GM12878 (cell line): ENCODE results near the gene WDR93. TPM values are rescaled to one million over a fixed set of nuclear protein-coding genes. Genes with fewer than 3 reads are reported as not detected.

Source experiments
- ATAC-seq: fragments of 200-7000 bp; cut with Tn5 transposase; 3 replicates; pipeline ENCODE4 v1.9.1; 2020; ENCODE audit warnings: mild to moderate bottlenecking, moderate library complexity
- BruUV-seq: library from RNA; stranded (reverse); fragments of 400-500 nt; replicated peaks from 2 replicates; lab custom pipeline; 2021; lab: Mats Ljungman, UMichigan
- CTCF ChIA-PET: fragments of 300-600 bp; sonication (Branson Sonifier 250); formaldehyde crosslinking; extraction: SDS; loops from one replicate; lab custom pipeline; 2021; ENCODE audit warnings: inconsistent platforms; lab: Yijun Ruan, JAX
- POLR2A ChIA-PET: fragments of 350-600 bp; formaldehyde crosslinking; extraction: SDS; loops from one replicate; lab custom pipeline; 2021; ENCODE audit warnings: inconsistent platforms; lab: Charles Lee
- RAD21 ChIA-PET: fragments of 300-600 bp; sonication (Branson Sonifier 250); formaldehyde crosslinking; loops from one replicate; lab custom pipeline; 2023; ENCODE audit warnings: antibody characterized with exemption; ENCODE audit not compliant: unreplicated experiment; lab: Charles Lee
- SMC1A ChIA-PET: fragments of 300-600 bp; sonication (Branson Sonifier 250); formaldehyde crosslinking; loops from one replicate; lab custom pipeline; 2023; ENCODE audit not compliant: unreplicated experiment, uncharacterized antibody; lab: Charles Lee
- DNase-seq: peaks from one replicate; pipeline ENCODE4 v3.0.0-alpha.2; 2011; ENCODE audit warnings: low read depth, low spot score
- FAIRE-seq: peaks from 3 replicates; lab custom pipeline; 2011; peaks lifted over from hg19 to GRCh38; lab: Jason Lieb, UNC
- H2AFZ ChIP-seq: 2 replicates; pipeline ENCODE4 v1.6.0; 2011; ENCODE audit warnings: low read depth, low read length, control low read depth; ENCODE audit not compliant: control insufficient read depth
- H3K27ac ChIP-seq: 2 replicates; pipeline ENCODE4 v1.5.1; 2011; ENCODE audit warnings: control low read depth; ENCODE audit not compliant: control insufficient read depth, insufficient read depth
- H3K27me3 ChIP-seq, 2 experiments: replicated peaks in 1 of 2; 2 replicates each; pipeline versions ENCODE4 v1.6.0 to v1.6.1; 2011; ENCODE audit warnings: low read length in 1 of 2; ENCODE audit not compliant: control insufficient read depth in 2 of 2, insufficient read depth in 2 of 2
- H3K36me3 ChIP-seq, 2 experiments: 2 replicates each; pipeline ENCODE4 v1.5.1; 2011; ENCODE audit warnings: low read length in 1 of 2; ENCODE audit not compliant: control insufficient read depth in 2 of 2, insufficient read depth in 2 of 2
- H3K4me1 ChIP-seq: 2 replicates; pipeline ENCODE4 v1.6.1; 2011; ENCODE audit warnings: mild to moderate bottlenecking, low read length, moderate library complexity, mixed read lengths; ENCODE audit not compliant: control insufficient read depth, insufficient read depth
- H3K4me2 ChIP-seq: 2 replicates; pipeline ENCODE4 v1.6.0; 2011; ENCODE audit warnings: control low read depth; ENCODE audit not compliant: control insufficient read depth, insufficient read depth
- H3K4me3 ChIP-seq: fragments of 200-600 bp; sonication (generic); 2 replicates; pipeline ENCODE4 v1.5.1; 2016
- H3K79me2 ChIP-seq: 2 replicates; pipeline ENCODE4 v1.6.0; 2011; ENCODE audit warnings: low read length; ENCODE audit not compliant: control insufficient read depth, insufficient read depth
- H3K9ac ChIP-seq: 2 replicates; pipeline ENCODE4 v1.8.0; 2011; ENCODE audit warnings: low read length, control low read depth, mixed read lengths; ENCODE audit not compliant: control insufficient read depth, insufficient read depth
- H3K9me3 ChIP-seq: replicated peaks from 3 replicates; pipeline ENCODE4 v1.5.1; 2011; ENCODE audit warnings: mild to moderate bottlenecking, low read length; ENCODE audit not compliant: control insufficient read depth, insufficient read depth
- H4K20me1 ChIP-seq: 2 replicates; pipeline ENCODE4 v1.6.0; 2011; ENCODE audit not compliant: control insufficient read depth, insufficient read depth
- ASH2L ChIP-seq: fragments of 300-600, 200-600 bp; sonication (generic); IDR thresholded peaks from 2 replicates; pipeline ENCODE4 v1.6.1; 2017; ENCODE audit warnings: low read depth, mild to moderate bottlenecking, borderline replicate concordance
- BCL11A ChIP-seq: IDR thresholded peaks from 2 replicates; pipeline ENCODE4 v1.6.1; 2011; ENCODE audit warnings: low read depth, low read length
- CBX5 ChIP-seq: sonication (generic); IDR thresholded peaks from 2 replicates; pipeline ENCODE4 v1.6.1; 2016; ENCODE audit warnings: low read depth, moderate library complexity, mild to moderate bottlenecking, inconsistent platforms
- CEBPB ChIP-seq, 2 experiments: fragments of 150-350 bp in 1 of 2; IDR thresholded peaks; 2 replicates each; pipeline ENCODE4 v1.6.1; 2012 to 2014; ENCODE audit warnings: low read depth in 2 of 2, low read length in 2 of 2, borderline replicate concordance in 1 of 2, inconsistent platforms in 1 of 2
- CHD2 ChIP-seq: IDR thresholded peaks from 2 replicates; pipeline ENCODE4 v1.6.1; 2011; ENCODE audit warnings: low read depth, low read length, improper control_type of control experiment, borderline replicate concordance
- CHD4 ChIP-seq: fragments of 200-600 bp; sonication (generic); IDR thresholded peaks from 2 replicates; pipeline ENCODE4 v1.6.1; 2016; ENCODE audit warnings: mild to moderate bottlenecking
- ETV6 ChIP-seq, 2 experiments: fragments of 450-650 bp in 1 of 2; IDR thresholded peaks in 1 of 2; conservative IDR thresholded peaks in 1 of 2; 2 replicates each; pipeline ENCODE4 v1.6.1; 2014; ENCODE audit warnings: antibody characterized with exemption in 1 of 2, borderline replicate concordance in 1 of 2, low read depth in 1 of 2, mild to moderate bottlenecking in 1 of 2, moderate library complexity in 1 of 2
- FOS ChIP-seq: IDR thresholded peaks from 3 replicates; pipeline ENCODE4 v1.6.1; 2011; ENCODE audit warnings: borderline replicate concordance; ENCODE audit not compliant: insufficient read length; ENCODE audit errors: extremely low read depth
- HDAC6 ChIP-seq: fragments of 200-600 bp; sonication (generic); IDR thresholded peaks from one replicate; pipeline ENCODE4 v1.8.0; 2017; ENCODE audit warnings: antibody characterized with exemption; ENCODE audit not compliant: unreplicated experiment
- IKZF1 ChIP-seq: fragments of 450-650 bp; conservative IDR thresholded peaks from 2 replicates; pipeline ENCODE4 v1.6.1; 2017; ENCODE audit warnings: antibody characterized with exemption, mild to moderate bottlenecking
- MXI1 ChIP-seq: fragments of 150-350 bp; IDR thresholded peaks from 2 replicates; pipeline ENCODE4 v1.6.1; 2011; ENCODE audit warnings: low read depth, mild to moderate bottlenecking, inconsistent platforms, low read length, improper control_type of control experiment
- POU2F2 ChIP-seq: IDR thresholded peaks from 3 replicates; pipeline ENCODE4 v1.6.1; 2011; ENCODE audit warnings: low read depth, mild to moderate bottlenecking, low read length, borderline replicate concordance
- RBBP5 ChIP-seq: fragments of 200-600 bp; sonication (generic); conservative IDR thresholded peaks from 2 replicates; pipeline ENCODE4 v1.6.1; 2016
- YY1 ChIP-seq: IDR thresholded peaks from 2 replicates; pipeline ENCODE4 v1.6.1; 2011; ENCODE audit warnings: low read depth, mild to moderate bottlenecking, low read length
- ZBTB4 ChIP-seq: fragments of 450-650 bp; formaldehyde crosslinking; IDR thresholded peaks from 2 replicates; pipeline ENCODE4 v1.4.0; 2022; ENCODE audit warnings: mild to moderate bottlenecking, moderate library complexity
- WGBS: methylation state at CpG from one replicate; pipeline ENCODE4 v1.1.6; 2016; ENCODE audit warnings: low lambda C conversion rate; ENCODE audit not compliant: insufficient replicate concordance, insufficient coverage; ENCODE audit errors: missing lambda C conversion rate; 5-methylcytosine and 5-hydroxymethylcytosine counted together
- in situ Hi-C: fragments of 300-500 bp; cut with MboI; formaldehyde crosslinking; loops from 9 replicates; pipeline ENCODE4 v1.14.3; 2018; ENCODE audit warnings: mixed read lengths
- intact Hi-C: fragments of 100-400 bp; cut with micrococcal nuclease; formaldehyde crosslinking; loops from one replicate; pipeline ENCODE4 v1.14.2; 2022; ENCODE audit not compliant: unreplicated experiment
- polyA plus RNA-seq, 11 experiments: library from polyadenylated mRNA; depleted of rRNA in 4 of 11; unstranded in 6 of 11; stranded (reverse) in 5 of 11; fragments of >200 nt; fragmentation: Nextera tagmentation in 4 of 11; fragmentation: Illumina TruSeq in 1 of 11; extraction: Ambion mirVana in 4 of 11; extraction: Trizol in 1 of 11; gene quantifications; 1 replicate in 1 of 11; 2 replicates in 10 of 11; pipeline versions ENCODE4 v1.2.1 to v1.2.3, GENCODE V29; 2011 to 2016; ENCODE audit warnings: inconsistent platforms in 2 of 11, missing spikeins in 2 of 11, low read depth in 1 of 11
- total RNA-seq, 4 experiments: library from RNA; depleted of rRNA in 3 of 4; stranded (reverse); fragments of >200 nt in 3 of 4; fragmentation: Illumina TruSeq in 1 of 4; extraction: Trizol in 1 of 4; gene quantifications; 2 replicates each; pipeline versions ENCODE4 v1.2.1 to v1.2.3, GENCODE V29; 2013 to 2021
- TF ChIP-seq, protein P1 (sequence below): fragments of 450-650 bp; IDR thresholded peaks from 2 replicates; pipeline ENCODE4 v1.6.1; 2017; ENCODE audit warnings: borderline replicate concordance
- TF ChIP-seq, protein P2 (sequence below): IDR thresholded peaks from 2 replicates; pipeline ENCODE4 v1.6.1; 2011; ENCODE audit warnings: mild to moderate bottlenecking, low read depth, low read length, moderate library complexity; ENCODE audit not compliant: insufficient replicate concordance

Gene WDR93
- total and polyA plus RNA-seq, 10 of the 15 experiments (the other 5 are each of a cell fraction or from before 2014, with no cell fraction given), result not detected

DNA sequence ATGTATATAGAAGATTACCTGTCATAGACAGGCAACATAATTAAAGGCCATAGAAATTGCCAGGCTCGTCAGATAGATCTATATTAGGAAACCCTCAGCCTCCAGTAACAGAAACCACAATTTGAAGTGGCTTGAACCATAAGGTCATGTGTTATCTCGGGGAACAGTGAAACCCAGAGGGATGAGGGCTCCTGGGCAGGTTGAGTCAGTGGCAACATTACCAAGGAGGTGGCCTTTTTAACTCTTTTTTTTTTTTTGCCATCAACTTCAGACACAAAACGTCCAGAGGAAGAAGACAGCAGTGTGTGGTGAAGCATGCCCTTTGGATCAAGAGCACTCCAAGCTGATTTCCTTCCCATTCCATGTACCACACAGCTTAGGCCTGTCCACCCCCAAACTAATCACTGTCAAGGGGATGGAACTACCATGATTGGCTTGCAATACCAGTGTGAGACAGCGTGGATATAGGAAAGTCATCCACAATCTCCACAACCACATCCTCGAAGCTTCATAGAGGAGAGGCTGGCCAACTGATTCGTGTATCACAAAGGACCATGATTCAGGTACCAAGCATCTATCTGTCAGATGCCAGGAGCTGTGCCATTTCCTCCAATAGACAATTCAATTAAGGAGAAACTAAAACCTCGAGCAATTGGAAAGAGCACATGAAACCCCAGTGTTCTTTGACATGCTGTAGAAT lies 34.3 kb upstream of the WDR93 start (continued):
- no peak for TF ChIP-seq MXI1
- TF ChIP-seq, protein P1, sequence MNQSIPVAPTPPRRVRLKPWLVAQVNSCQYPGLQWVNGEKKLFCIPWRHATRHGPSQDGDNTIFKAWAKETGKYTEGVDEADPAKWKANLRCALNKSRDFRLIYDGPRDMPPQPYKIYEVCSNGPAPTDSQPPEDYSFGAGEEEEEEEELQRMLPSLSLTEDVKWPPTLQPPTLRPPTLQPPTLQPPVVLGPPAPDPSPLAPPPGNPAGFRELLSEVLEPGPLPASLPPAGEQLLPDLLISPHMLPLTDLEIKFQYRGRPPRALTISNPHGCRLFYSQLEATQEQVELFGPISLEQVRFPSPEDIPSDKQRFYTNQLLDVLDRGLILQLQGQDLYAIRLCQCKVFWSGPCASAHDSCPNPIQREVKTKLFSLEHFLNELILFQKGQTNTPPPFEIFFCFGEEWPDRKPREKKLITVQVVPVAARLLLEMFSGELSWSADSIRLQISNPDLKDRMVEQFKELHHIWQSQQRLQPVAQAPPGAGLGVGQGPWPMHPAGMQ, result no peak

- in situ Hi-C loops, result no loop called here
- Histone ChIP-seq H4K20me1 (no peaks in the 10 kb centered on the region), H2AFZ (no peak overlapping the region), H3K4me2 (no peak overlapping the region), H3K4me3 (no peak overlapping the region), H3K79me2 (no peaks in the 10 kb centered on the region), H3K4me1 (no peaks in the 10 kb centered on the region), H3K27me3 (peaks cover 0 to 8% of the 10 kb centered on the region in 2 experiments; a peak in 3 of 4 replicates), H3K9me3 (no peaks in the 10 kb centered on the region), H3K27ac (no peak overlapping the region), H3K36me3 (no peaks in the 10 kb centered on the region), H3K9ac (no peak overlapping the region)
- RAD21 ChIA-PET, result no interaction called here
- SMC1A ChIA-PET, result interaction anchor here (0.6 to 0.7 kb wide), 2 partner anchors 30 to 42 kb away, joined by 3 read pairs; no protein-coding TSS in a partner anchor
- POLR2A ChIA-PET, result no interaction called here
- ATAC-seq (no peak), DNase-seq (no peak), FAIRE-seq (no peak)
- WGBS, result 31% methylated on average over 5 of the region's 5 CpGs
- intact Hi-C loops, result no loop called here
- CTCF ChIA-PET, result interaction anchor here (1.4 kb wide), 1 partner anchor 10 kb away, joined by 4 read pairs; no protein-coding TSS in a partner anchor
- no TSS peak for BruUV-seq
- TF ChIP-seq FOS, result no peak
- no peak for TF ChIP-seq ETV6 (conservative IDR thresholded peaks at IDR 0.05 in 1 of 2, IDR thresholded peaks at IDR 0.05 in 1 of 2; ENCODE audit: borderline replicate concordance in 1 of 2, low read depth in 1 of 2)
- no peak for TF ChIP-seq CHD4
- no peak for TF ChIP-seq POU2F2
- no peak for TF ChIP-seq ZBTB4
- no peak for TF ChIP-seq CHD2
- TF ChIP-seq, protein P2, sequence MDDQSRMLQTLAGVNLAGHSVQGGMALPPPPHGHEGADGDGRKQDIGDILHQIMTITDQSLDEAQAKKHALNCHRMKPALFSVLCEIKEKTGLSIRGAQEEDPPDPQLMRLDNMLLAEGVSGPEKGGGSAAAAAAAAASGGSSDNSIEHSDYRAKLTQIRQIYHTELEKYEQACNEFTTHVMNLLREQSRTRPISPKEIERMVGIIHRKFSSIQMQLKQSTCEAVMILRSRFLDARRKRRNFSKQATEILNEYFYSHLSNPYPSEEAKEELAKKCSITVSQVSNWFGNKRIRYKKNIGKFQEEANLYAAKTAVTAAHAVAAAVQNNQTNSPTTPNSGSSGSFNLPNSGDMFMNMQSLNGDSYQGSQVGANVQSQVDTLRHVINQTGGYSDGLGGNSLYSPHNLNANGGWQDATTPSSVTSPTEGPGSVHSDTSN, result no peak
- TF ChIP-seq HDAC6, result no peak
- no peak for TF ChIP-seq CEBPB (IDR thresholded peaks at IDR 0.05; ENCODE audit: borderline replicate concordance in 1 of 2, low read depth in 2 of 2, low read length in 2 of 2)
- no peak for TF ChIP-seq IKZF1
- no peak for TF ChIP-seq ASH2L
- no peak for TF ChIP-seq CBX5
- no peak for TF ChIP-seq RBBP5
- no peak for TF ChIP-seq BCL11A
- no peak for TF ChIP-seq YY1
Observed at GRCh38 chr15:89657686-89658200, 32.9 kb upstream of the WDR93 start.
